CD4-positive, alpha-beta memory T cell (primary cell): Measurements from ENCODE around the gene RBAK. TPM values are rescaled to one million over a fixed set of nuclear protein-coding genes. Genes with fewer than 3 reads are reported as not detected.
"Not testable (repeated sequence)": the region's sequence is repeated elsewhere in the genome, so short reads cannot be mapped to it uniquely, and the experiment has no call there.

Experiments
- CTCF ChIA-PET: fragments of 350-600 bp; sonication (Branson Sonifier 250); formaldehyde crosslinking; loops from one replicate; lab custom pipeline; 2021; ENCODE audit warnings: inconsistent platforms; ENCODE audit not compliant: partially characterized antibody; lab: Charles Lee
- POLR2A ChIA-PET: fragments of 350-600 bp; sonication (Branson Sonifier 250); formaldehyde crosslinking; loops from one replicate; lab custom pipeline; 2021; ENCODE audit not compliant: partially characterized antibody; lab: Charles Lee
- DNase-seq, 5 donors: peaks; one replicate each; pipeline versions ENCODE4 v3.0.0 to v3.0.0-alpha.2; 2020 to 2022; ENCODE audit warnings: mixed read lengths in 1 of 5
- H3K27ac ChIP-seq: one replicate; pipeline ENCODE4 v1.7.0; 2013; ENCODE audit warnings: low read depth, low read length
- H3K27me3 ChIP-seq: 2 replicates; pipeline ENCODE4 v1.7.0; 2013; ENCODE audit warnings: mild to moderate bottlenecking, low read length, moderate library complexity; ENCODE audit not compliant: insufficient read depth
- H3K36me3 ChIP-seq: 2 replicates; pipeline ENCODE4 v1.7.0; 2013; ENCODE audit warnings: mild to moderate bottlenecking, low read length, moderate library complexity; ENCODE audit not compliant: insufficient read depth
- H3K4me1 ChIP-seq: 2 replicates; pipeline ENCODE4 v1.7.0; 2013; ENCODE audit warnings: mild to moderate bottlenecking, low read length, moderate library complexity; ENCODE audit not compliant: insufficient read depth
- H3K4me3 ChIP-seq, 2 donors: one replicate each; pipeline ENCODE4 v1.7.0; 2013; ENCODE audit warnings: low read length in 2 of 2, mild to moderate bottlenecking in 1 of 2
- H3K9me3 ChIP-seq, 2 donors: one replicate each; pipeline ENCODE4 v1.7.0; 2013; ENCODE audit warnings: low read length in 2 of 2, control low read depth in 1 of 2; ENCODE audit not compliant: control insufficient read depth in 1 of 2
- H3K27ac Mint-ChIP-seq, 7 donors: one replicate each; pipeline ENCODE4 v1.8.0; 2020 to 2021; ENCODE audit warnings: mixed read lengths in 7 of 7, mild to moderate bottlenecking in 6 of 7, inconsistent platforms in 3 of 7, moderate library complexity in 3 of 7
- H3K27me3 Mint-ChIP-seq, 2 donors: one replicate each; pipeline ENCODE4 v1.8.0; 2020 to 2021; ENCODE audit warnings: mixed read lengths in 2 of 2
- H3K36me3 Mint-ChIP-seq, 2 donors: one replicate each; pipeline ENCODE4 v1.8.0; 2020 to 2021; ENCODE audit warnings: mixed read lengths in 2 of 2, inconsistent platforms in 1 of 2, mild to moderate bottlenecking in 1 of 2
- H3K4me1 Mint-ChIP-seq, 4 donors: one replicate each; pipeline ENCODE4 v1.8.0; 2020 to 2021; ENCODE audit warnings: mixed read lengths in 4 of 4, mild to moderate bottlenecking in 1 of 4
- H3K4me3 Mint-ChIP-seq, 8 donors: one replicate each; pipeline ENCODE4 v1.8.0; 2020 to 2021; ENCODE audit warnings: mixed read lengths in 8 of 8, mild to moderate bottlenecking in 7 of 8, moderate library complexity in 6 of 8, inconsistent platforms in 3 of 8
- H3K9me3 Mint-ChIP-seq, 8 donors: one replicate each; pipeline ENCODE4 v1.8.0; 2020 to 2021; ENCODE audit warnings: mixed read lengths in 8 of 8, mild to moderate bottlenecking in 5 of 8, inconsistent platforms in 3 of 8, moderate library complexity in 1 of 8
- intact Hi-C: fragments of 100-400 bp; cut with micrococcal nuclease; formaldehyde crosslinking; loops from one replicate; pipeline ENCODE4 v1.15.1; 2023
- polyA plus RNA-seq, 2 donors: library from polyadenylated mRNA; unstranded; fragments of 300-500 nt; fragmentation: Illumina TruSeq; gene quantifications; one replicate each; pipeline ENCODE4 v1.2.3, GENCODE V29; 2021
- total RNA-seq, 2 experiments: library from RNA; stranded (reverse); gene quantifications; one replicate each; pipeline ENCODE4 v1.2.3, GENCODE V29; 2021

RBAK gene
- total and polyA plus RNA-seq, 4 experiments from 2014 or later: 3.1 to 20.3 (median 13.1) TPM

DNA sequence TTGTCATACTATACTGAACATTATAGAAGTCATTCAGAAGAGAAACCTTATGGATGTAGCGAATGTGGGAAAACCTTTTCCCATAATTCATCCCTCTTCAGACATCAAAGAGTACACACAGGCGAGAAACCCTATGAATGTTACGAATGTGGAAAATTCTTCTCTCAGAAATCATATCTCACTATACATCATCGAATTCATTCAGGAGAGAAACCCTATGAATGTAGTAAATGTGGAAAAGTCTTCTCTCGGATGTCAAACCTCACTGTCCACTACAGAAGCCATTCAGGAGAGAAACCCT lies 19.4 kb downstream of the RBAK start:
- Mint-ChIP-seq H3K27me3 (no peaks in the 10 kb centered on the region), H3K36me3 (peaks cover 65 to 70% of the 10 kb centered on the region in 2 donors), H3K4me1 (no peaks in the 10 kb centered on the region), H3K4me3 (no peak overlapping the region), H3K27ac (no peak overlapping the region), H3K9me3 (peaks cover 0 to 100% (median 95%) of the 10 kb centered on the region in 8 donors)
- Histone ChIP-seq H3K36me3 (peaks cover 45% of the 10 kb centered on the region), H3K4me1 (no peaks in the 10 kb centered on the region), H3K27me3 (no peaks in the 10 kb centered on the region), H3K4me3 (peak overlapping the region; percentile 0 to 20), H3K9me3 (peaks cover 23 to 85% of the 10 kb centered on the region in 2 donors), H3K27ac (no peak overlapping the region)
- CTCF ChIA-PET: no interaction called here
- intact Hi-C loops: no loop called here
- DNase-seq: no peak
- POLR2A ChIA-PET: no interaction called here

DNA sequence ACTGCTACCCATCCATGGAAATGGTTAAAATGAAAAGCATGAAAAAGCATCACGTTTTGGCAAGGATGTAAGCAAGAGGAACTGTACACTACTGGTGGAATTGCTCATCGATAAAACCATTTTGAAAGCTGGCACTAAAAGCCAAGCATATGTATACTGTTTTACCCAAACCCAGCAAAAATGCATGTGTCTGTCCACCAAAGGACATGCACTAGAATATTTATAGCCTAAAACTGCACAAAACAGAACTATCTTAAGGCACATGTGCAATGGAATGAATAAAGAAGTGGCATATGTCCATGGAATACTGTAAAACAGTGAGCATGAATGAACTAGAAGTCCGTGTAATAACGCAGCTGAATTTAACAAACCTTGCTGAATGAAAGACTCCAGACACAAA lies 22.9 kb downstream of the RBAK start:
- H3K36me3 Mint-ChIP-seq: peaks cover 38 to 47% of the 10 kb centered on the region in 2 donors
- peaks cover 4 to 89% (median 80%) of the 10 kb centered on the region in 8 donors for H3K9me3 Mint-ChIP-seq

DNA sequence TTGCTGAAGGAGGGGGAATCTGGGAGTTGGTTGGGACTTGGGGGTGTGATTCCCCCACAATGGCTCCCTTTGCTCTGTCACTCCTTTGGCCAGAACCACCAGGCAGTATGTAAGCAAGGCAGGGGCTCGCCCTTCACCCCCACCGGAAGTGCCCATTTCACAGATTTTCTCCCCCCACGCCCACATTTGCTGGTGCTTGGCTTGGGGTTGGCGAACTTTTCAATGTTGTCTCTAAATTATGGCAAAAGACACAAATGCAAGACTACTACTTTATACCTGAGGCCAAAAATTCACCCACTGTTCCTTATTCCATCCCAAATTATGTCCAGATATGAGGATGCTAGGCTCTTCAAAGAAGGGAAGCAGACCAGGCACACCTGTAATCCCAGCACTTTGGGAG lies 24.5 kb downstream of the RBAK start:
- H3K4me3 Mint-ChIP-seq: no peak overlapping the region
- H3K36me3 ChIP-seq: no peaks in the 10 kb centered on the region

More for the DNA sequence above, 22.9 kb downstream of the RBAK start:
- peaks cover 16% of the 10 kb centered on the region for H3K36me3 ChIP-seq
- no peaks in the 10 kb centered on the region for H3K27me3 ChIP-seq
- H3K4me3 ChIP-seq: no peak overlapping the region
- ChIA-PET CTCF (interaction anchor here (1.7 kb wide), 1 partner anchor 95 kb away, joined by 4 read pairs; no protein-coding TSS in a partner anchor), POLR2A (no interaction called here)
- H3K9me3 ChIP-seq: peaks cover 21 to 65% of the 10 kb centered on the region in 2 donors
- H3K4me1 ChIP-seq: peaks cover 3% of the 10 kb centered on the region
- H3K4me3 Mint-ChIP-seq: no peak overlapping the region
- DNase-seq: no peak
- peaks cover 5 to 12% of the 10 kb centered on the region in 2 donors for H3K27me3 Mint-ChIP-seq
- peaks cover 7 to 16% (median 9%) of the 10 kb centered on the region in 4 donors for H3K4me1 Mint-ChIP-seq
- H3K27ac ChIP-seq: no peak overlapping the region
- intact Hi-C loops: no loop called here
- H3K27ac Mint-ChIP-seq: no peak overlapping the region

DNA sequence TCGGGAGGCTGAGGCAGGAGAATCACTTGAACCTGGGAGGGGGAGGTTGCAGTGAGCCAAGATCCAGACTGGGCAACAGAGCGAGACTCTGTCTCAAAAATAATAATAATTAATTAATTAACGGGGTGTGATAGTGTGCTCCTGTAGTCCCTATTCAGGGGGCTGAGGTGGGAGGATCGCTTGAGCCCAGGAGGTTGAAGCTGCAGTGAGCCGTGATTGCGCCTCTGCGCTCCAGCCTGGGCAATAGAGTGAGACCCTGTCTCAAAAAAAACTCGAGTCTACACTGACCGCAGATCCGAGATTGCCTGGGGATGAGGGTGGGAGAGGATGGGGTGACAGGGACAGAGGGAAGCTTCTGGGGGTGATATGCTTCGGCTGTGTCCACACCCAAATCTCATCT lies 29.5 kb downstream of the RBAK start:
- POLR2A ChIA-PET: interaction anchor here (1.0 kb wide), 1 partner anchor 10 kb away, joined by 5 read pairs; no protein-coding TSS in a partner anchor
- peaks cover 5 to 17% of the 10 kb centered on the region in 2 donors for H3K27me3 Mint-ChIP-seq

More for the DNA sequence above, 24.5 kb downstream of the RBAK start:
- H3K27me3 Mint-ChIP-seq: peaks cover 5 to 13% of the 10 kb centered on the region in 2 donors
- no peak for DNase-seq
- CTCF ChIA-PET: interaction anchor here (1.2 to 1.4 kb wide), 2 partner anchors 21 to 96 kb away, joined by 3 to 5 read pairs; no protein-coding TSS in a partner anchor
- peaks cover 7 to 17% (median 11%) of the 10 kb centered on the region in 4 donors for H3K4me1 Mint-ChIP-seq
- H3K27ac ChIP-seq: no peak overlapping the region
- no peak overlapping the region for H3K27ac Mint-ChIP-seq
- H3K4me1 ChIP-seq: peaks cover 3% of the 10 kb centered on the region
- POLR2A ChIA-PET: no interaction called here
- peaks cover 5 to 48% of the 10 kb centered on the region in 2 donors for H3K9me3 ChIP-seq
- intact Hi-C loops: no loop called here
- peaks cover 21 to 30% of the 10 kb centered on the region in 2 donors for H3K36me3 Mint-ChIP-seq
- H3K9me3 Mint-ChIP-seq: peaks cover 4 to 72% (median 63%) of the 10 kb centered on the region in 8 donors
- no peak overlapping the region for H3K4me3 ChIP-seq
- H3K27me3 ChIP-seq: no peaks in the 10 kb centered on the region

DNA sequence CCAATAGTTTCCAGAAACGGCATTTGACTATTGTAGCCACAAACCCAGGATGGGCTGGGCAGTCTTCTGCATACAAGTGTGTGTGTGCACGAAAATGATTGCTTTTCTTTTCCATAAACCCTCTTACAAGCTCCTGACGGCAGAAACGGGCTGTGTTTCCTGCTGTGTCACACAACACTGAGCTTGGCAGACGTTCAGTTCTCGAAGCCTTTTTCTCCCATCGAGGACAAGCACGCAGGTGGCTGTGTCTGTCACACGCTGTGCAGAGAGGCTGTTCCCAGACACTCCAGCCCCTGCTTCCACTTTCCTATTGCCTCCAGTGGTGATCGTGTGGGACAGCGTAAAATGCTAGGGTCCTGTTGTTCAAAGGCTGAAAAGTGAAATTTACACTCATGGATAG lies 32.1 kb downstream of the RBAK start:
- Mint-ChIP-seq H3K27me3 (peaks cover 0 to 9% of the 10 kb centered on the region in 2 donors), H3K9me3 (peaks cover 0 to 5% (median 0%) of the 10 kb centered on the region in 8 donors), H3K36me3 (no peaks in the 10 kb centered on the region), H3K27ac (no peak overlapping the region), H3K4me1 (peaks cover 0 to 6% (median 6%) of the 10 kb centered on the region in 4 donors), H3K4me3 (no peak overlapping the region)
- H3K36me3 ChIP-seq: no peaks in the 10 kb centered on the region
- H3K4me1 ChIP-seq: peaks cover 5% of the 10 kb centered on the region
- ChIA-PET POLR2A (no interaction called here), CTCF (interaction anchor here (1.2 kb wide), 1 partner anchor 9 kb away, joined by 3 read pairs; no protein-coding TSS in a partner anchor)
- no peaks in the 10 kb centered on the region for H3K27me3 ChIP-seq
- H3K27ac ChIP-seq: no peak overlapping the region
- H3K9me3 ChIP-seq: no peaks in the 10 kb centered on the region
- no peak overlapping the region for H3K4me3 ChIP-seq
- intact Hi-C loops: no loop called here
- DNase-seq: no peak

More for the DNA sequence above, 29.5 kb downstream of the RBAK start:
- H3K4me3 ChIP-seq, H3K27ac ChIP-seq, H3K36me3 ChIP-seq, H3K4me1 ChIP-seq, H3K27ac Mint-ChIP-seq, H3K36me3 Mint-ChIP-seq, H3K4me3 Mint-ChIP-seq, DNase-seq, intact Hi-C loops, H3K9me3 ChIP-seq, H3K27me3 ChIP-seq, CTCF ChIA-PET: not testable (repeated sequence)
- H3K4me1 Mint-ChIP-seq: peaks cover 7 to 17% (median 13%) of the 10 kb centered on the region in 4 donors
- peaks cover 3 to 22% (median 14%) of the 10 kb centered on the region in 8 donors for H3K9me3 Mint-ChIP-seq

DNA sequence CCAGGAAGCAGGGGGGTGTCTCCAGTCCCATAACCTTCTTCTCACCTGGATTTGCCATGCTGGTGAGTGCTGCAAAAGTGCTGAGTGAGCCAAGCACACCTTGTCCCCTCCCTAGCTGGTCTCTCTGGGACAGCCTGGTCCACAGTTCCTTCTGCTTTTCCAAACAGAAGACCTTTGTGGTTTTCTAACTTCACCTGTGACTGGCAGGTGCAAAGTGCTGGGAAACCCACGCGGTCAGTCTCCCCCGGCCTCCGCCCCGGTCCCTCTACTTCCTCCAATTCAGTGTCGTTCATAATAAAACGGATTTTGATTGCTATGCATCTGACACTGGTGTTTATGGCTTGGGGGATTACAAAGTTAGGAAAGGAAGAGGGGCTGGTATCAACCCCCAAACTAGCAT lies 37.1 kb downstream of the RBAK start:
- H3K27ac ChIP-seq: no peak overlapping the region
- H3K9me3 Mint-ChIP-seq: no peaks in the 10 kb centered on the region

DNA sequence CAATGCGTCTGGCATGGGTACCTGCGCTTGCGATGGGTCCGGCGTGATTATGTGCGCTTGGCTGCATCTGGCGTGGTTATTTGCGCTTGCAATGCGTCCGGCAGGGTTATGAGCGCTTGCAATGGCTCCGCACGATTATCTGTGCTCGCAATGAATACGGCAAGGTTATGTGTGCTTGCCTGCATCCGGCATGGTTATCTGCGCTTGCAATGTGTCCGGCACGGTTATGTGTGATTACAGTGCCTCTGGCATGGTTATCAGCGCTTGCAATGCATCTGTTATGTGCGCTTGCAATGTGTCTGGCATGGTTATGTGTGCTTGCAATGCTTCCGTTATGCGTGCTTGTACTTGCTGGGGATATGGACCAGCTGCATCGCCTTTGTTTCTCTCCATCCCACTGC lies 37.7 kb downstream of the RBAK start:
- Mint-ChIP-seq H3K36me3 (no peaks in the 10 kb centered on the region), H3K4me3 (no peak overlapping the region), H3K9me3 (no peaks in the 10 kb centered on the region), H3K27me3 (peaks cover 0 to 16% of the 10 kb centered on the region in 2 donors), H3K4me1 (peaks cover 0 to 8% (median 2%) of the 10 kb centered on the region in 4 donors), H3K27ac (no peak overlapping the region)
- Histone ChIP-seq H3K4me3 (no peak overlapping the region), H3K27ac (no peak overlapping the region), H3K36me3 (no peaks in the 10 kb centered on the region), H3K27me3 (no peaks in the 10 kb centered on the region), H3K4me1 (peaks cover 4% of the 10 kb centered on the region), H3K9me3 (no peaks in the 10 kb centered on the region)
- intact Hi-C loops: no loop called here
- POLR2A ChIA-PET: no interaction called here
- no peak for DNase-seq
- CTCF ChIA-PET: interaction anchor here (1.1 to 8.1 kb wide), 3 partner anchors 110 to 285 kb away, joined by 5 to 95 read pairs (median 62); no protein-coding TSS in a partner anchor

More for the DNA sequence above, 37.1 kb downstream of the RBAK start:
- Mint-ChIP-seq H3K4me3 (peak overlapping the region in 1 of 8 donors; percentile 23), H3K36me3 (no peaks in the 10 kb centered on the region), H3K4me1 (peaks cover 0 to 8% (median 2%) of the 10 kb centered on the region in 4 donors), H3K27me3 (peaks cover 0 to 15% of the 10 kb centered on the region in 2 donors), H3K27ac (no peak overlapping the region)
- POLR2A ChIA-PET: no interaction called here
- no peak for DNase-seq
- H3K27me3 ChIP-seq: no peaks in the 10 kb centered on the region
- peaks cover 5% of the 10 kb centered on the region for H3K4me1 ChIP-seq
- no peak overlapping the region for H3K4me3 ChIP-seq
- intact Hi-C loops: no loop called here
- H3K36me3 ChIP-seq: no peaks in the 10 kb centered on the region
- no peaks in the 10 kb centered on the region for H3K9me3 ChIP-seq
- CTCF ChIA-PET: no interaction called here
